Sigmoid colon (tissue), 7 donors: ENCODE measurements around the gene CNTROB. TPM values are rescaled to one million over a fixed set of nuclear protein-coding genes. Genes with fewer than 3 reads are reported as not detected.

Experiments
- DNase-seq: peaks from one replicate; pipeline ENCODE4 v3.0.0-alpha.2; 2019
- H3K27ac ChIP-seq, 4 donors: fragments of 200-600 bp; sonication (generic); one replicate each; pipeline ENCODE4 v1.5.1; 2016 to 2019; ENCODE audit warnings: mild to moderate bottlenecking in 1 of 4
- H3K27me3 ChIP-seq, 3 donors: fragments of 200-600 bp; sonication (generic); one replicate each; pipeline ENCODE4 v1.5.1; 2019; ENCODE audit warnings: mild to moderate bottlenecking in 1 of 3
- H3K36me3 ChIP-seq, 4 donors: fragments of 200-600 bp; sonication (generic); one replicate each; pipeline ENCODE4 v1.5.1; 2016 to 2019
- H3K4me1 ChIP-seq, 4 donors: fragments of 200-600 bp; sonication (generic); one replicate each; pipeline ENCODE4 v1.5.1; 2017 to 2019
- H3K4me3 ChIP-seq, 4 donors: fragments of 200-600 bp; sonication (generic); one replicate each; pipeline ENCODE4 v1.5.1; 2017 to 2019; ENCODE audit warnings: mild to moderate bottlenecking in 2 of 4, moderate library complexity in 1 of 4
- H3K9me3 ChIP-seq, 4 donors: fragments of 200-600 bp in 3 of 4; sonication (generic) in 3 of 4; one replicate each; pipeline versions ENCODE4 v1.5.1 to v1.6.1; 2013 to 2019
- EP300 ChIP-seq, 4 donors: sonication (generic); formaldehyde crosslinking; IDR thresholded peaks; one replicate each; pipeline ENCODE4 v1.6.1; 2017; ENCODE audit warnings: antibody characterized with exemption in 4 of 4
- POLR2A ChIP-seq, 2 donors: fragments of 450-650 bp; IDR thresholded peaks; one replicate each; pipeline ENCODE4 v1.6.1; 2016; ENCODE audit warnings: antibody characterized with exemption in 2 of 2, mild to moderate bottlenecking in 2 of 2, moderate library complexity in 2 of 2
- POLR2AphosphoS5 ChIP-seq, 4 donors: sonication (generic); formaldehyde crosslinking; IDR thresholded peaks; one replicate each; pipeline ENCODE4 v1.6.1; 2017; ENCODE audit warnings: antibody characterized with exemption in 4 of 4
- WGBS, 2 donors: extraction: QIAGEN DNeasy Blood & Tissue Kit; methylation state at CpG; one replicate each; pipeline ENCODE4 v1.1.7; 2013; 5-methylcytosine and 5-hydroxymethylcytosine counted together
- intact Hi-C: fragments of 100-400 bp; cut with DNase I; formaldehyde crosslinking; loops from one replicate; pipeline ENCODE4 v1.15.1; 2023
- polyA plus RNA-seq, 3 donors: library from polyadenylated mRNA; stranded (reverse); fragments of 200-250 nt; gene quantifications; one replicate each; pipeline ENCODE4 v1.2.3, GENCODE V29; 2013
- total RNA-seq, 4 donors: library from RNA; depleted of rRNA; stranded (reverse); fragments of >200 nt; gene quantifications; one replicate each; pipeline ENCODE4 v1.1.0, GENCODE V29; 2016
- TF ChIP-seq, protein P1 (sequence below), 4 experiments: fragments of 450-650 bp in 3 of 4; fragments of 200-600 bp in 1 of 4; IDR thresholded peaks; one replicate each; pipeline ENCODE4 v1.5.1; 2016 to 2019; ENCODE audit warnings: antibody characterized with exemption in 4 of 4, mild to moderate bottlenecking in 3 of 4, moderate library complexity in 2 of 4
- donor health status: healthy with polysubstance abuse.
- donor health status: Bipolar disorder and iron deficiency.
- donor health status: healthy.

Gene CNTROB
- total and polyA plus RNA-seq, 7 donors, result 11.8 to 40.4 (median 20.6) TPM

DNA sequence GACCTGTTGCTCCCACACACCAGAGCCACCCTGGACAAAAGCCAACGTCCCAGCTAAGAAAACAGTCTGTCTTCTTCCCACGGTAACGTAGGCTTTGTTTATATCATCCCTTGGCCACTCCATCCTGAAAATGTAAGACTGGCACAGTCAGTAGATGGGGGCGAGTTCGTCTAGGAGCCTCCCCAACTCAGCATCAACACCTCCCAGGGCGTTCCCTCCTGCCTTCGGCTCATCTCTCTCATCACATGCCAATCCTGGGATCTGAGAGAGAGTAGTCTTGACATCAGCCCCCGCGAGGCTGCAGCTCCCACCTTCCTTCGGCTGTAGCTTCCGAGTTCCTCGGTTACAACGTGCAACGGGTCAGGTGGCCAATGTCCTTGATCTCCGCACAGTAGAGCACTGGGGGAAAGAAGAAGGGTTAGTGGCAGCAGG is 16.8 kb upstream of the CNTROB start:
- no peaks in the 10 kb centered on the region for H3K9me3 ChIP-seq
- peaks cover 4 to 31% (median 21%) of the 10 kb centered on the region in 4 donors for H3K4me1 ChIP-seq
- peak overlapping the region; percentile 93 to 99 (median 96) for H3K27ac ChIP-seq
- peak; percentile 80 for DNase-seq
- no peak for TF ChIP-seq EP300 (IDR thresholded peaks at IDR 0.05)
- TF ChIP-seq POLR2A (IDR thresholded peaks at IDR 0.05), result no peak
- TF ChIP-seq POLR2AphosphoS5 (IDR thresholded peaks at IDR 0.05), result no peak
- TF ChIP-seq, protein P1, sequence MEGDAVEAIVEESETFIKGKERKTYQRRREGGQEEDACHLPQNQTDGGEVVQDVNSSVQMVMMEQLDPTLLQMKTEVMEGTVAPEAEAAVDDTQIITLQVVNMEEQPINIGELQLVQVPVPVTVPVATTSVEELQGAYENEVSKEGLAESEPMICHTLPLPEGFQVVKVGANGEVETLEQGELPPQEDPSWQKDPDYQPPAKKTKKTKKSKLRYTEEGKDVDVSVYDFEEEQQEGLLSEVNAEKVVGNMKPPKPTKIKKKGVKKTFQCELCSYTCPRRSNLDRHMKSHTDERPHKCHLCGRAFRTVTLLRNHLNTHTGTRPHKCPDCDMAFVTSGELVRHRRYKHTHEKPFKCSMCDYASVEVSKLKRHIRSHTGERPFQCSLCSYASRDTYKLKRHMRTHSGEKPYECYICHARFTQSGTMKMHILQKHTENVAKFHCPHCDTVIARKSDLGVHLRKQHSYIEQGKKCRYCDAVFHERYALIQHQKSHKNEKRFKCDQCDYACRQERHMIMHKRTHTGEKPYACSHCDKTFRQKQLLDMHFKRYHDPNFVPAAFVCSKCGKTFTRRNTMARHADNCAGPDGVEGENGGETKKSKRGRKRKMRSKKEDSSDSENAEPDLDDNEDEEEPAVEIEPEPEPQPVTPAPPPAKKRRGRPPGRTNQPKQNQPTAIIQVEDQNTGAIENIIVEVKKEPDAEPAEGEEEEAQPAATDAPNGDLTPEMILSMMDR (IDR thresholded peaks at IDR 0.05), result no peak
- H3K4me3 ChIP-seq, result peak overlapping the region; percentile 44 to 59 (median 50)
- intact Hi-C loops, result loop anchor here (2.0 to 10.0 kb wide), 2 partner anchors 28 to 140 kb away; no protein-coding TSS in a partner anchor
- WGBS, 2 donors, result 1 to 3% methylated on average over 15 of the region's 15 CpGs
- peaks cover 9 to 22% (median 17%) of the 10 kb centered on the region in 4 donors for H3K36me3 ChIP-seq
- H3K27me3 ChIP-seq, result no peaks in the 10 kb centered on the region

GRCh38 chr17:7915611-7916384 is 16.2 kb upstream of the CNTROB start, which contains the start of gene RNF227:
Gene RNF227, minus strand, starts transcription at chr17:7916289. Its CDS starts 94 bp downstream, at chr17:7916195.
- 1% methylated on average over 100 of the region's 100 CpGs for WGBS, 2 donors

DNA sequence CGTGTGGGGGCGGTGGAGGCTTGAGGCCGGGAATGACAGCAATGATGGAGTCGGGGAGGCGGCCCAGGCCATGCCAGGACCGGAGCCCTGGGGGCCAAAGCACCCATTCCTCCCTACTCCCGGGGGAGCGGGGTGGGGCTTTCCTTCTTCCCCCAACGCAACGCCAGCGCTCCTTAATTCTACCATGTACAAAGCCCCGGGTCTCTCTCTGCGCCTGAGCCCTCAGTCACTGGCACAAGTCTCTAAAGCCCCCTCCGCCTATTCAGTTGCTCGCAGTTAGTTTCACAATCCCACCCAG is 15.7 kb upstream of the CNTROB start:
- intact Hi-C loops, result loop anchor here (2.0 to 10.0 kb wide), 2 partner anchors 14 to 138 kb away; partner anchors contain the start of gene TRAPPC1
- peaks cover 4 to 31% (median 21%) of the 10 kb centered on the region in 4 donors for H3K4me1 ChIP-seq
- DNase-seq, result no peak
- peaks cover 0 to 11% (median 8%) of the 10 kb centered on the region in 4 donors for H3K36me3 ChIP-seq
- peak overlapping the region; percentile 29 to 59 (median 50) for H3K4me3 ChIP-seq
- H3K9me3 ChIP-seq, result no peaks in the 10 kb centered on the region
- WGBS, 2 donors, result 49 to 52% methylated on average over 15 of the region's 15 CpGs
- H3K27ac ChIP-seq, result peak overlapping the region; percentile 93 to 99 (median 96)
- no peak for TF ChIP-seq POLR2A (IDR thresholded peaks at IDR 0.05)
- TF ChIP-seq, protein P1 (IDR thresholded peaks at IDR 0.05), result no peak
- TF ChIP-seq EP300 (IDR thresholded peaks at IDR 0.05), result no peak
- no peak for TF ChIP-seq POLR2AphosphoS5 (IDR thresholded peaks at IDR 0.05)
- H3K27me3 ChIP-seq, result no peaks in the 10 kb centered on the region

More at GRCh38 chr17:7915611-7916384, 16.2 kb upstream of the CNTROB start, which contains the start of gene RNF227:
- no peaks in the 10 kb centered on the region for H3K27me3 ChIP-seq
- H3K9me3 ChIP-seq, result no peaks in the 10 kb centered on the region
- H3K4me1 ChIP-seq, result peaks cover 4 to 31% (median 21%) of the 10 kb centered on the region in 4 donors
- DNase-seq, result peak; percentile 98
- peak within 1 kb of the TSS; percentile 44 to 59 (median 50) for H3K4me3 ChIP-seq
- intact Hi-C loops, result loop anchor here (2.0 to 10.0 kb wide), 3 partner anchors 15 to 139 kb away; partner anchors contain the start of gene TRAPPC1
- peak within 1 kb of the TSS; percentile 93 to 99 (median 96) for H3K27ac ChIP-seq
- H3K36me3 ChIP-seq, result peaks cover 3 to 16% (median 12%) of the 10 kb centered on the region in 4 donors
- TF ChIP-seq POLR2A (IDR thresholded peaks at IDR 0.05) (no peak), EP300 (IDR thresholded peaks at IDR 0.05) (peak in 1 of 4 donors; percentile 7), POLR2AphosphoS5 (IDR thresholded peaks at IDR 0.05) (peak; percentile 10 to 71 (median 62))
- TF ChIP-seq, protein P1 (IDR thresholded peaks at IDR 0.05), result no peak

DNA sequence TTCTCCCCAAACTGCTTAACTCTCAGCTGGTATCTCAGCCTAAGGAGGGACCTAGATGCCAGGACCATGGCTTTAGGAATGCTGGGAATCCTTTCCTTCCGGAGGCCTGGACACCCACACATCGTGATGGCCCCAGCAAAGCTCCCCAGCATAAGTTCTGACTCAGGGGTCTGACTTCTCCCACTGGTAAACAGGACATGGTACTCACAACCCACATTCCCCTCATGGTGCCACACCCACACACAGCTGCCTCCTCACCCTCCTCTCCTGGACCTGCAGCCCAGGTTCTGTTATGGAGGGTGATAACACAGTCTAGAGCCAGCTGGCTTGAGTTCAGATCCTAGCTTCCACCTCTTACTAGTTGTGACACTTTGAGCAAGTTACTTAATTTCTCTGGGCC is 15.2 kb upstream of the CNTROB start:
- no peak for DNase-seq
- no peak for TF ChIP-seq EP300 (IDR thresholded peaks at IDR 0.05)
- TF ChIP-seq POLR2AphosphoS5 (IDR thresholded peaks at IDR 0.05), result no peak
- TF ChIP-seq POLR2A (IDR thresholded peaks at IDR 0.05), result no peak
- TF ChIP-seq, protein P1 (IDR thresholded peaks at IDR 0.05), result no peak
- intact Hi-C loops, result loop anchor here (2.0 to 10.0 kb wide), 2 partner anchors 14 to 138 kb away; partner anchors contain the start of gene TRAPPC1
- Histone ChIP-seq H3K36me3 (peaks cover 0 to 6% (median 3%) of the 10 kb centered on the region in 4 donors), H3K4me3 (peak overlapping the region in 2 of 4 donors; percentile 46 to 59), H3K27me3 (no peaks in the 10 kb centered on the region), H3K27ac (peak overlapping the region; percentile 93 to 99 (median 96)), H3K4me1 (peaks cover 4 to 31% (median 21%) of the 10 kb centered on the region in 4 donors), H3K9me3 (no peaks in the 10 kb centered on the region)
- WGBS, 2 donors, result 83 to 87% methylated on average over 2 of the region's 2 CpGs
